ENCODE results near the gene INTS3.
"Not testable (repeated sequence)": the region's sequence is repeated elsewhere in the genome, so short reads cannot be mapped to it uniquely, and the experiment has no call there.

GRCh38 chr1:153766663-153767062 is 38.8 kb downstream of the INTS3 start:
- TF ChIP-seq EZH2phosphoT487, EZH2 (IDR thresholded peaks at IDR 0.05): not testable (repeated sequence)
- TF ChIP-seq, protein P1, sequence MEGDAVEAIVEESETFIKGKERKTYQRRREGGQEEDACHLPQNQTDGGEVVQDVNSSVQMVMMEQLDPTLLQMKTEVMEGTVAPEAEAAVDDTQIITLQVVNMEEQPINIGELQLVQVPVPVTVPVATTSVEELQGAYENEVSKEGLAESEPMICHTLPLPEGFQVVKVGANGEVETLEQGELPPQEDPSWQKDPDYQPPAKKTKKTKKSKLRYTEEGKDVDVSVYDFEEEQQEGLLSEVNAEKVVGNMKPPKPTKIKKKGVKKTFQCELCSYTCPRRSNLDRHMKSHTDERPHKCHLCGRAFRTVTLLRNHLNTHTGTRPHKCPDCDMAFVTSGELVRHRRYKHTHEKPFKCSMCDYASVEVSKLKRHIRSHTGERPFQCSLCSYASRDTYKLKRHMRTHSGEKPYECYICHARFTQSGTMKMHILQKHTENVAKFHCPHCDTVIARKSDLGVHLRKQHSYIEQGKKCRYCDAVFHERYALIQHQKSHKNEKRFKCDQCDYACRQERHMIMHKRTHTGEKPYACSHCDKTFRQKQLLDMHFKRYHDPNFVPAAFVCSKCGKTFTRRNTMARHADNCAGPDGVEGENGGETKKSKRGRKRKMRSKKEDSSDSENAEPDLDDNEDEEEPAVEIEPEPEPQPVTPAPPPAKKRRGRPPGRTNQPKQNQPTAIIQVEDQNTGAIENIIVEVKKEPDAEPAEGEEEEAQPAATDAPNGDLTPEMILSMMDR (IDR thresholded peaks at IDR 0.05): not testable (repeated sequence)

Measured in neural progenitor cell (in vitro differentiated cells).